ENCODE data around the gene CD2.
"Not testable (repeated sequence)": the region's sequence is repeated elsewhere in the genome, so short reads cannot be mapped to it uniquely, and the experiment has no call there.

CD2 gene

DNA sequence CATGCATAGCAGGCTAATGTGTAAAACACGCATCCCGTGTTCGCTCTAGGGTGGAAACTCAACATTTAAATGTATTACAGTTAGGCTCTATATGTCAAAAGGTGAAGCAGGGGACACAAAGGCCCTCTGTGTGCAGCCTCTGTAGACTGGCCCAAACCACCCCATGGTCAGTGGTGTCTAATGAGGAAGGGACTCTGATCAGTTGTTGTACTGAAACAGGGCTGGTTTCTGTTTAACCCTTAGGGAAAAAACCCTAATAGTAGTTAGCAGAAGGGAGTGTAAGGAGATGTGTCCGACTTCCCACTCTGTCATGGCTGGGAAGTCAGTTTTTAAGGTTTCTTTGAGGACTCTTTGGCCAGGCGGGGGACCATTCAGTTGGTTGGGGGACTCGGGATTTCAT is 21.5 kb upstream of the CD2 start:
- no peak for FAIRE-seq

DNA sequence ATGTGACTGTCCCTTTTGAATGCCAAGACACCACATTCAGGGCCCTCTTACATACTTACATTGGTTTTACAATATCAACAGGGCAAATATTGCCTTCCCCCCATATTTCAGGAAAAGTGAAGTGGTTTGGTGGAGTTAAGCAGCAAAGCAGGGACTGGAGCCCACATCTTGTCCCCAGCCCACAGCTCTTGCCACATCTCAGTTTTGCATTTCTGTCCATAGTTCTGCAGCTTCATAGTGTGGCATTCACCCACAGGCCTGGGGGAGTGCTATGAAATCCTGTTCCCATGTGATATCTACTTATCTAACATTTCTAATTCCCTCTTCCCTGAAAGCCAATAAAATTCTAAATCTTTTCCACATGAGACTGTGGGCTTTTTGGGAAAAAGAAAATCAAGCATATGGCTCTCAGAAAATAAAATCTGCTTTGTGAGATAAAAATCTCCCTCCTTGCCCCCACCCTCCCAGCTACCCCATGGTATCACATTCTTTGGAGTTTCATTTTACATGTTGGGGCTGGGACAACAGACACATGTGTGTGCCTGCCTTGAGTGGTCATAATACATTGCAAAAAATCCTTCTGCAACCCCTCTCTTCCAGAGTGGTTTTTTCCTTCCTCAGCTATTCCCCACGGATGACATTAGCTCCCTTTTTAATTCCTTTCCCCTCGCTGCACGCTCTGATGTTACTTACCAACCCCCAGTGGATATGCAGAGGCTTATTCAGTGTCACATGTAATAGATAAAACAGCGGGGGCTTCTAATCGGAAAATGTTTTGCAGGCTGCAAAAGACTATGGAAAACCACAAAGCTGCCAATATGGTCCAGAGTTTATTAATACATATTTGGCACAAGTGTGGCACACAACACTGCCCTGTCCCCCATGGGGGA is 20.5 kb upstream of the CD2 start:
- FAIRE-seq: no peak

DNA sequence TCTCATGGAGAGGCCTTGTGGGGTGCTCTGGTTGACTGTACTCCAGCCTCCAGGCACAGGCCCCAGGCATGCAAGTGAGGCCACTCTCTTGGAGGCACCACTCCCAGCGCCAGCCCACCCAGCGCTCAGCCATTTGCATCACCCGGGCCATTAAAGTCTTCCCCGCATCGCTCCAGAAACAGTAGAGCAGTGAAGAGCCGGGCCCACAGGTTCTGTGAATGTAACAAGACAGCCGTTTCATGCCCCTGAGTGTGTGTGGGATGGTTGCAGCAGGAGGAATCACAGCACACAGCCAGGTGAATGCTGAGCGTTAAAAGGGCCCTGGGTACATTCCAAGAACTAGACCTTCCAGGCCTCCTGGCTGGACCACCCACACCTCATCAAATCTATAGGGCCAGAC is 19.0 kb upstream of the CD2 start:
- FAIRE-seq: no peak

- FAIRE-seq: no peak
Observed at GRCh38 chr1:116737020-116737854, 17.0 kb upstream of the CD2 start.

DNA sequence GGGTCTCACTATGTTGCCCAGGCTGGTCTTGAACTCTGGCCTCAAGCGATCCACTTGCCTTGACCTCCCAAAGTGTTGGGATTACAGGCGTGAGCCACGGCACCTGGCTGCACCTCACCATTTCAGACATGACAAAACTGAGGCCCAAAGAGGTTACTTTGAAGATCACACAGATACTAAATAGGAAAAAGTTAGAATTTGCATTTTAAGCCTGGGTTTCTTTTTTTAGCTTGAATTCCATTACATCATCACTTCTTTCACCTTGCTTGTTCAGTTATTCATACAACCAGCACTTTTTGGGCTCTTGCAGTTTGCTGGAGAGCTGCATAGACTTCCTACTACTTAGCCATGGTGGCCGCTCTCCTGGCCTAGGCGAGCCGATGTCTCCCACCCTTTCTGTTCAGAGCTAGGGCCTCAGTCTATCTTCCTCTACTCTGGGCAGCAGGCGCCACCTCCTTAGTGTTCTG is 16.3 kb upstream of the CD2 start:
- FAIRE-seq: no peak

- FAIRE-seq: no peak
Observed at GRCh38 chr1:116738673-116739370, 15.4 kb upstream of the CD2 start.

- no peak for FAIRE-seq
Observed at GRCh38 chr1:116739371-116740012, 14.7 kb upstream of the CD2 start.

DNA sequence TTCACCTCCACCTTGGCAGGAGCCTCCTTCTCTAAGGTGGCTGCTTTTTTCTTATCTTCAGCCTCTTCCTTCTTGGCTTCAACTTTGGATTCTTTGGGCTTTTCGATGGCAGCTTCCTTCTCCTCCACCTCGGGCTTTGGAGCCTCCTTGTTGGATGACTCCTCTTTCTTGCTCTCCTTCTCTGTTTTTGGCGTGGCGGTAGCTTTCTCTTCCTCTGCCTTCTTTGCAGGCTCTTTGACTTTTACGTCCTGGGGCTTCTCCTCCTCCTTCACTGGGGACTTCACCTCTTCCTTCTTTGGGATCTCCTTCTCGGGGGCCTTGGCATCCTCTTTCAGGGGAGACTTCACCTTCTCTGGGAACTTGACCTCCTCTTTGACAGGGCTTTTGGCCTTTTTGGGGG is 13.9 kb upstream of the CD2 start:
- FAIRE-seq: no peak

GRCh38 chr1:116740746-116741145 is 13.5 kb upstream of the CD2 start:
- no peak for FAIRE-seq

DNA sequence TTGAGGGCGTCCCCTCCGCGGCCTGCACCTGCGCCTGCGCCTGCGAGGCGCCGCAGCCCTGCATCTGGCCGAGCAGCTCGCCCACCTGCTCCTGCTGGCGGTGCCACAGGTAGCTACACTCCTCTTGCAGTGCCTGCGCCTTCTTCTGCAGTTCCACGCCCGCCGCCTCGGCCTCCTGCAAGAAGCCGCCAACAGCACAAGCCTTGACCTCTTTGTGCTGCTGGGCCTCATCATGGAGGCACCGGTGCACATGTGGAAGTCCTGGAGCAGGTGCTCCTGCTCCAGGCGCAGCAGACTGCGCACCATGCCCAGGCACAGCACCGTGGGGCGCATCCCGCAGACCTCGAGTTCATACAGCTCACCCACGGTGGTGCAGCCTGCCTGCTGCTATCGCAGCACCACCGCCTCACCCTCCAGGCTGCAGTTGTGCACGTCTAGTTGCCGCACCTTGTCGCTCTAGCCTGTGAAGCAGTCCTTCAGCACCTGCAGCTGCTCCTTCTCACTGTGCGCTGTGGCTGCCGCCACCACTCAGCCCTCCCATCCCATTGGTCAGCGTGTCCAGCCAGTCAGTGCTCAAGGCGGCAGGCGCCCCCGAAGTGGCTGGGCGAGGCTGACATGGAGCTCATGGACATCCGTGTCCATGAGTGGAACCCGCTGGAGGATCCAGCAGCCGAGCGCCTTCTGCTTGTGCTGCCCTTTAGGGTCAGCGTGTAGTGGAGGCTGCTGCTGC is 12.2 kb upstream of the CD2 start:
- FAIRE-seq: no peak

GRCh38 chr1:116743535-116743934 is 10.7 kb upstream of the CD2 start:
- FAIRE-seq: no peak

GRCh38 chr1:116748272-116748671 is 6.0 kb upstream of the CD2 start:
- no peak for FAIRE-seq

DNA sequence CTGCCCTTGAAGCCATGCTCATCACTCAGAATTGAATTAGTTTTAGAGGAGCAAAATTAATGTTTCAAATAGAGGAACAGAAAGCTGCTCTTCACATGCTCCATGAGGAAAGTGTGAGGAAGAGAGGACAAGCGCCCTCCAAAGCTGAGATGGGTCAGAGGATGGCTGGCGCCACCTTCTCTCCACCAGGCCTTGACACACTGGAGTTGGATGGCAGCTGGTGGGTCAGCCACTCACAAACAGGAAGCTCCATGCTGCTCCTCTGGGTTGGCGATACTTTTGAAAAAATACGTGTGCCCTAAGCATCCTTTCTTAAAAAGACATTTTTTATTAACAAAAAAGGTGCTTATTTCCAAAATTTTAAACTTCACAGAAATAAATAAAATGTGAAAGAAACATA is 3.1 kb upstream of the CD2 start:
- FAIRE-seq: no peak

DNA sequence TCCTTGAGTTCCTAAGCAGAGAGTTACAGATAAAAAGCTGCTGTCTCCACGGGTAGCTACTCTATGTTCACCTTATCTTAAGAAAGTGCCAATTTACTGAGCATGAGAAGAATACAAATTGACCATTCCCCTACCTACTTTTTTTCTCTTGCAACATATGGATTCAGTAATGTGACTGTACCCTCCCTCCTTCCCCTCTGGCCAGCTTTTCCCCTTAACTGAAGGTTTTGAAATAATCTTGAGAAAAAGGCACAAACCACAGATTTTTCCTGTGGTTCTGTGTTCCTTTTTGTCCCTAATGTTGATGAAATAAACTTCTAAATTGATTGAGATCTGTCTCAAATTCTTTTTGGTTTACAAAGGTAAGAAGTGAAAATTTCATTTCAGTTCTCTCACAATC is 2.6 kb upstream of the CD2 start:
- FAIRE-seq: no peak

DNA sequence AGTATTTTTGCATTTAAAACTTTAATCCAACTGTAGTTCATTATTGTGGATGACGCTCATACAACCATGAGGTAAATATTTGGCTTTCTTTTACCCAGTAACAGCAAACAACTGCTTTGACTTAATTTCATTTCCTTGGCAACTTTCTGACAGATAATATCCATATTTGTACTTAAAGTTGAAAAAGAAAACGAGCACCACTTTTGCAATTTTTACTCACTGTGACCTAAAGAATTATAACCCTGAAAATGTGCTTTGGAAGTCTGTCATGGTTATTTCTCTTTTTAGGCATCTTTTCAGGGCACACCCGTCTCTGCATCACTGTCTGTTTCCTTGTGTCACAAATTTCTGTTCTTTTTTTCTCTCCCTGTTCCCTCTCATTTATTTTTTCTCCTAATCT is 918 bp upstream of the CD2 start:
- FAIRE-seq: no peak

GRCh38 chr1:116755066-116755465 is 836 bp downstream of the CD2 start:
- FAIRE-seq: no peak

- FAIRE-seq: no peak
Observed at GRCh38 chr1:116755681-116756080, 1.5 kb downstream of the CD2 start.

DNA sequence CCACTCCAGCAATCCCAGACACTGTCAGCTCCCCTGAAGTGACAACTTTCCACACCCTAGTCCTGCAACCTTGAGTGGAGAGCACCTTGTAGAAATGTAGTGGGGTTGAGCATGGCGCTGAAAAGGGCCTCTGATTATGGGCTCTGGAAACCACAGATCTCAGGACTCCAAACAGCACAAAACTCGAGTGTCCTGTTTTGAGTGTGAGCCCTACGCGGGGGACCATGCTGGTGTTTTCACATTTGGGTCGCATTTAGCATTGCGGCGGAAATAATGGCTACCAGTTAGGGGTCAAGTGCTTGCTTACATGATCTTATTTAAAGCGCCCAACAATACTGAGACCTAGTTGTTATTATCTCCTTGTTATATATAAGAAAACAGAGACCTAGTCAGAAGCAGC is 1.9 kb downstream of the CD2 start:
- FAIRE-seq: not testable (repeated sequence)

- FAIRE-seq: not testable (repeated sequence)
Observed at GRCh38 chr1:116758456-116758815, 4.2 kb downstream of the CD2 start.

- no peak for FAIRE-seq
Observed at GRCh38 chr1:116759636-116760035, 5.4 kb downstream of the CD2 start.

GRCh38 chr1:116760487-116760886 is 6.3 kb downstream of the CD2 start:
- FAIRE-seq: no peak

Measured in colon (tissue), 2 donors.